Peyer's patch (tissue), 4 donors: ENCODE measurements around the gene GPATCH4.

Experiments used
- POLR2A ChIP-seq, 2 donors: fragments of 450-650 bp; IDR thresholded peaks; one replicate each; pipeline ENCODE4 v1.5.1; 2017; ENCODE audit warnings: antibody characterized with exemption in 2 of 2, mild to moderate bottlenecking in 2 of 2, moderate library complexity in 2 of 2
- TF ChIP-seq, protein P1 (sequence below), 6 experiments: fragments of 450-650 bp in 4 of 6; fragments of 200-600 bp in 2 of 6; sonication (generic) in 1 of 6; IDR thresholded peaks; one replicate each; pipeline ENCODE4 v1.5.1; 2017 to 2019; ENCODE audit warnings: antibody characterized with exemption in 6 of 6, mild to moderate bottlenecking in 3 of 6, moderate library complexity in 1 of 6

DNA sequence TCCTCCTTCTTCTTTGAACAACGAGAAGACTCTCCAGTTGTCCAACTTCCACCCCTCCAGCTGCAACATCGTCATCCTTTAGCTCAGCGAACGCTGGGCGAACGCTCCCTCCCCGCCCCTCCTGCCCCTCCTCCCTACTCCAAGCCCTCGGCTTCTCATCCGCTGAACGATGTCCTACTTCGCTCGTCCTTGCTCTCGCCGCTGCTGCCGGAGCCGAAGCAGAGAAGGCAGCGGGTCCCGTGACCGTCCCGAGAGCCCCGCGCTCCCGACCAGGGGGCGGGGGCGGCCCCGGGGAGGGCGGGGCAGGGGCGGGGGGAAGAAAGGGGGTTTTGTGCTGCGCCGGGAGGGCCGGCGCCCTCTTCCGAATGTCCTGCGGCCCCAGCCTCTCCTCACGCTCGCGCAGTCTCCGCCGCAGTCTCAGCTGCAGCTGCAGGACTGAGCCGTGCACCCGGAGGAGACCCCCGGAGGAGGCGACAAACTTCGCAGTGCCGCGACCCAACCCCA, 40.5 kb upstream of the GPATCH4 start, which contains the start of gene BCAN:
- TF ChIP-seq, protein P1, sequence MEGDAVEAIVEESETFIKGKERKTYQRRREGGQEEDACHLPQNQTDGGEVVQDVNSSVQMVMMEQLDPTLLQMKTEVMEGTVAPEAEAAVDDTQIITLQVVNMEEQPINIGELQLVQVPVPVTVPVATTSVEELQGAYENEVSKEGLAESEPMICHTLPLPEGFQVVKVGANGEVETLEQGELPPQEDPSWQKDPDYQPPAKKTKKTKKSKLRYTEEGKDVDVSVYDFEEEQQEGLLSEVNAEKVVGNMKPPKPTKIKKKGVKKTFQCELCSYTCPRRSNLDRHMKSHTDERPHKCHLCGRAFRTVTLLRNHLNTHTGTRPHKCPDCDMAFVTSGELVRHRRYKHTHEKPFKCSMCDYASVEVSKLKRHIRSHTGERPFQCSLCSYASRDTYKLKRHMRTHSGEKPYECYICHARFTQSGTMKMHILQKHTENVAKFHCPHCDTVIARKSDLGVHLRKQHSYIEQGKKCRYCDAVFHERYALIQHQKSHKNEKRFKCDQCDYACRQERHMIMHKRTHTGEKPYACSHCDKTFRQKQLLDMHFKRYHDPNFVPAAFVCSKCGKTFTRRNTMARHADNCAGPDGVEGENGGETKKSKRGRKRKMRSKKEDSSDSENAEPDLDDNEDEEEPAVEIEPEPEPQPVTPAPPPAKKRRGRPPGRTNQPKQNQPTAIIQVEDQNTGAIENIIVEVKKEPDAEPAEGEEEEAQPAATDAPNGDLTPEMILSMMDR (IDR thresholded peaks at IDR 0.05), result no peak
- TF ChIP-seq POLR2A (IDR thresholded peaks at IDR 0.05), result no peak
